ENCODE data around the gene VPS37C. TPM values are rescaled to one million over a fixed set of nuclear protein-coding genes. Genes with fewer than 3 reads are reported as not detected.

Gene VPS37C
- total and polyA plus RNA-seq, 9 of the 15 experiments (the other 6 are each of a cell fraction or from before 2014, with no cell fraction given): 0.62 to 29.8 (median 11.5) TPM

- no peak for TF ChIP-seq ZNF518B (CRISPR knock-in tag; IDR thresholded peaks at IDR 0.05)
- no peak for TF ChIP-seq ZC3H8 (IDR thresholded peaks at IDR 0.05)
- TF ChIP-seq CTCFL (IDR thresholded peaks at IDR 0.05; ENCODE audit: borderline replicate concordance, insufficient read depth, low read depth, low read length, poor library complexity, severe bottlenecking): no peak
- no peak for TF ChIP-seq SNAPC5 (CRISPR knock-in tag; IDR thresholded peaks at IDR 0.05)
- TF ChIP-seq NFE2L1 (tag; IDR thresholded peaks at IDR 0.05; ENCODE audit: borderline replicate concordance, low read depth): no peak
- TF ChIP-seq ELK1 (CRISPR knock-in tag; IDR thresholded peaks at IDR 0.05): no peak
- TF ChIP-seq PHF21A (IDR thresholded peaks at IDR 0.05; ENCODE audit: borderline replicate concordance, low read depth): no peak
- TF ChIP-seq CBFA2T2 (conservative IDR thresholded peaks at IDR 0.05): no peak
- TF ChIP-seq DACH1 (IDR thresholded peaks at IDR 0.05; ENCODE audit: partially characterized antibody): no peak
- TF ChIP-seq TBP (optimal IDR thresholded peaks at IDR 0.05; ENCODE audit: low read depth, low read length): peak; percentile 61
- TF ChIP-seq XRCC4 (IDR thresholded peaks at IDR 0.05; ENCODE audit: extremely low read depth, insufficient read depth, insufficient read length): no peak
These were observed at the start of gene VPS37C (continued) for GRCh38 chr11:61161190-61162091.
